Spinal cord (tissue), 10 donors: Measurements from ENCODE around the gene CRNN. TPM values are rescaled to one million over a fixed set of nuclear protein-coding genes. Genes with fewer than 3 reads are reported as not detected.

Experiments
- DNase-seq, 6 donors: peaks; one replicate each; pipeline versions ENCODE4 v3.0.0 to v3.0.0-alpha.2; 2013 to 2015; ENCODE audit warnings: low spot score in 6 of 6, low read depth in 4 of 6
- H3K27ac ChIP-seq: one replicate; pipeline ENCODE4 v1.5.1; 2013; ENCODE audit warnings: low read depth, low read length, control low read depth
- H3K27me3 ChIP-seq: one replicate; pipeline ENCODE4 v1.6.1; 2013; ENCODE audit warnings: low read length; ENCODE audit not compliant: control insufficient read depth, insufficient read depth
- H3K36me3 ChIP-seq: one replicate; pipeline ENCODE4 v1.6.1; 2013; ENCODE audit warnings: low read length; ENCODE audit not compliant: control insufficient read depth, insufficient read depth
- H3K4me1 ChIP-seq: one replicate; pipeline ENCODE4 v1.6.1; 2013; ENCODE audit warnings: low read length; ENCODE audit not compliant: control insufficient read depth, insufficient read depth
- H3K4me3 ChIP-seq: one replicate; pipeline ENCODE4 v1.5.1; 2013; ENCODE audit warnings: low read depth, low read length, control low read depth
- H3K9me3 ChIP-seq: one replicate; pipeline ENCODE4 v1.6.1; 2013; ENCODE audit warnings: low read length; ENCODE audit not compliant: control insufficient read depth, insufficient read depth
- WGBS: methylation state at CpG from one replicate; pipeline ENCODE4 v1.1.5; 2013; ENCODE audit warnings: missing lambda C conversion rate; ENCODE audit not compliant: insufficient coverage; 5-methylcytosine and 5-hydroxymethylcytosine counted together
- polyA plus RNA-seq, 2 donors: library from polyadenylated mRNA; unstranded; fragments of 120-200 nt; gene quantifications; one replicate each; pipeline ENCODE4 v1.2.1, GENCODE V29; 2013; ENCODE audit not compliant: insufficient read length in 2 of 2
- total RNA-seq, 2 donors: library from RNA; depleted of rRNA in 1 of 2; stranded (reverse); fragments of 120-200 nt in 1 of 2; fragments of >200 nt in 1 of 2; gene quantifications; one replicate each; pipeline versions ENCODE4 v1.2.3 to v1.2.4, GENCODE V29; 2013 to 2014
- donor health status: healthy.

Gene CRNN
- total and polyA plus RNA-seq, 4 donors = not detected

GRCh38 chr1:152408664-152409063 is 5.4 kb downstream of the CRNN start:
- no peaks in the 10 kb centered on the region for H3K36me3 ChIP-seq
- no peaks in the 10 kb centered on the region for H3K27me3 ChIP-seq
- no peak for DNase-seq
- WGBS = no CpG with 5 or more reads among the region's 4 CpGs
- H3K9me3 ChIP-seq = no peaks in the 10 kb centered on the region
- no peak overlapping the region for H3K4me3 ChIP-seq
- H3K4me1 ChIP-seq = peaks cover 15% of the 10 kb centered on the region
- H3K27ac ChIP-seq = no peak overlapping the region

GRCh38 chr1:152398812-152399698 is 15.0 kb downstream of the CRNN start:
- no peak for DNase-seq
- Histone ChIP-seq H3K27ac (no peak overlapping the region), H3K36me3 (no peaks in the 10 kb centered on the region), H3K9me3 (no peaks in the 10 kb centered on the region), H3K27me3 (no peaks in the 10 kb centered on the region), H3K4me1 (no peaks in the 10 kb centered on the region), H3K4me3 (no peak overlapping the region)
- 29% methylated on average over 4 of the region's 8 CpGs for WGBS

- H3K27ac ChIP-seq = no peak overlapping the region
- H3K4me1 ChIP-seq = no peaks in the 10 kb centered on the region
- no peaks in the 10 kb centered on the region for H3K27me3 ChIP-seq
- no peaks in the 10 kb centered on the region for H3K36me3 ChIP-seq
- H3K4me3 ChIP-seq = no peak overlapping the region
- WGBS = 47% methylated on average over 4 of the region's 5 CpGs
- DNase-seq = no peak
- no peaks in the 10 kb centered on the region for H3K9me3 ChIP-seq
Measured at GRCh38 chr1:152397474-152397873, 16.6 kb downstream of the CRNN start.

GRCh38 chr1:152394151-152394550 is 19.9 kb downstream of the CRNN start:
- no peak overlapping the region for H3K4me3 ChIP-seq
- no peaks in the 10 kb centered on the region for H3K36me3 ChIP-seq
- no peaks in the 10 kb centered on the region for H3K9me3 ChIP-seq
- H3K4me1 ChIP-seq = no peaks in the 10 kb centered on the region
- DNase-seq = no peak
- WGBS = no CpG with 5 or more reads among the region's 1 CpG
- no peak overlapping the region for H3K27ac ChIP-seq
- H3K27me3 ChIP-seq = no peaks in the 10 kb centered on the region

GRCh38 chr1:152392909-152393308 is 21.2 kb downstream of the CRNN start:
- Histone ChIP-seq H3K27ac (no peak overlapping the region), H3K36me3 (no peaks in the 10 kb centered on the region), H3K27me3 (no peaks in the 10 kb centered on the region), H3K9me3 (no peaks in the 10 kb centered on the region), H3K4me3 (no peak overlapping the region), H3K4me1 (no peaks in the 10 kb centered on the region)
- no peak for DNase-seq
- WGBS = no CpG with 5 or more reads among the region's 2 CpGs

GRCh38 chr1:152388889-152389288 is 25.2 kb downstream of the CRNN start:
- DNase-seq = no peak
- WGBS = 100% methylated on average over 2 of the region's 4 CpGs
- no peaks in the 10 kb centered on the region for H3K4me1 ChIP-seq
- no peaks in the 10 kb centered on the region for H3K9me3 ChIP-seq
- H3K27ac ChIP-seq = no peak overlapping the region
- H3K4me3 ChIP-seq = no peak overlapping the region
- H3K36me3 ChIP-seq = no peaks in the 10 kb centered on the region
- H3K27me3 ChIP-seq = no peaks in the 10 kb centered on the region

- no peak for DNase-seq
- Histone ChIP-seq H3K9me3 (no peaks in the 10 kb centered on the region), H3K4me3 (no peak overlapping the region), H3K4me1 (no peaks in the 10 kb centered on the region), H3K27me3 (no peaks in the 10 kb centered on the region), H3K27ac (no peak overlapping the region), H3K36me3 (no peaks in the 10 kb centered on the region)
- 88% methylated on average over 1 of the region's 2 CpGs for WGBS
Measured at GRCh38 chr1:152386940-152387339, 27.1 kb downstream of the CRNN start.

- no peak for DNase-seq
- Histone ChIP-seq H3K36me3 (no peaks in the 10 kb centered on the region), H3K4me3 (no peak overlapping the region), H3K4me1 (no peaks in the 10 kb centered on the region), H3K9me3 (no peaks in the 10 kb centered on the region), H3K27me3 (no peaks in the 10 kb centered on the region), H3K27ac (no peak overlapping the region)
- 84% methylated on average over 13 of the region's 16 CpGs for WGBS
Measured at GRCh38 chr1:152380932-152381331, 33.1 kb downstream of the CRNN start.

GRCh38 chr1:152374451-152374850 is 39.6 kb downstream of the CRNN start:
- 83% methylated on average over 3 of the region's 3 CpGs for WGBS
- Histone ChIP-seq H3K36me3 (no peaks in the 10 kb centered on the region), H3K4me3 (no peak overlapping the region), H3K9me3 (no peaks in the 10 kb centered on the region), H3K27me3 (no peaks in the 10 kb centered on the region), H3K27ac (no peak overlapping the region), H3K4me1 (no peaks in the 10 kb centered on the region)
- no peak for DNase-seq

GRCh38 chr1:152372672-152373071 is 41.4 kb downstream of the CRNN start:
- WGBS = no CpG with 5 or more reads among the region's 1 CpG
- Histone ChIP-seq H3K36me3 (no peaks in the 10 kb centered on the region), H3K9me3 (peaks cover 4% of the 10 kb centered on the region), H3K4me3 (no peak overlapping the region), H3K4me1 (no peaks in the 10 kb centered on the region), H3K27ac (no peak overlapping the region), H3K27me3 (no peaks in the 10 kb centered on the region)
- DNase-seq = no peak
